HG03575 (cell line): ENCODE results near the gene WASL.

ENCODE experiments used
- ATAC-seq: cut with Tn5 transposase; IDR thresholded peaks from one replicate; pipeline ENCODE4 v1.9.1; 2021; ENCODE audit not compliant: unreplicated experiment, insufficient number of reproducible peaks, low FRiP score; ENCODE audit errors: extremely low read depth

Gene WASL

DNA sequence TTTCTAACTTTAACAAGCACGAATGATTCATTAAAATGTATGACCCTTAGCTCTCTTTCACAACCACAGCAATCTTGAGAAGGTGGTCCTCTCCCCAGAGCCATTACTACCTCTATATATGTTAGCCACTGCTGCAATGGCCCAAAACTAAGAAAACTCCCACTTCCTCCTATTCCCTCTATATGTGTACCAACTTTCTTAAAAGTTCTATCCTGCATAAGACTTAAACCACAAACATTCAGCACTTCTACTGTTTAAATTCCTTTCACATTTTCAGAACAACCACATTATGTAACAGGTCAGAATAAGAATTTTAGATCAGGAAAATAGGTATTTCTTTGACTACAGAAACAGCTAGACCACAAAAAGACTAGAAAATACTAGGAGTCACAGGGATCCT is 36.2 kb downstream of the WASL start:
- no peak for ATAC-seq

DNA sequence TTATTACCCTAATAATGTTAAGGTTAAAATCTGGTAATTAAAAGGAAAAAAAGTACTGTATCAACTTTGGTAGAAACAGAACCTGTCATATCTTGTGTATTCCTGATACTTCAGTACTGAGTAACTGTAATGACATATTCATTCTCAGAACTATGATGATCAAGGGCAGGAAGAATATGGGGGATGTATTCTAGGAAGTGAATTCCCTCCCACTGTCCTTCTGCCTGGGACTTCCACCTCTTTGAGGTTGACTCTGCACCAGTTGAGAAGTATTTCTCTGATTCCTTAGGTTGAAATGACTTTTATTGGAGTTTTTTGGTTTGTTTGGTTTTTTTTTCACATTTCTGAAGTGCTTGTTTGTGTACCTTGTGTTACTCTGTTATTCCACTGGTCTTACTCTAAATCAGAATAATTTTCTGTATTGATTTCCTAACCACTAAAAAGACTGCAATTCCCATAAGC is 36.9 kb downstream of the WASL start:
- ATAC-seq, result no peak

DNA sequence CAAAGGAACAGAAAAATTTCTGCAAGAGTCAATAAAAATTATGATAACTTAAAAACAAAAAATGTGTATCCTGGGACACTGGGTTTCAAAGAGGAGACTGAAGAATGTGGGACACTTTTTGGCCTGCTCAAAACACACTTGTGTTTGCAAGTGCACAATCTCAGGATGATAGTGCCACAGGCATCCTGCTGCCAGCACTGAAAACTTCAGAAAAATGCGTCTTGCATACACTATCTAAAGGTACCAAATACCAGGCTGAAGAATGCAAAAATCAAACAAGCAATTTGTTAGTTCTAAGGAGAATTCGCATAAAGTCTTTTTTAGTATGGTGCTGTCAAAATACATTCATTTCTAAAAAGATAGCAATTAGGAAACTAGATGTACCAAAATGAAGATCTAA is 38.1 kb downstream of the WASL start:
- no peak for ATAC-seq

DNA sequence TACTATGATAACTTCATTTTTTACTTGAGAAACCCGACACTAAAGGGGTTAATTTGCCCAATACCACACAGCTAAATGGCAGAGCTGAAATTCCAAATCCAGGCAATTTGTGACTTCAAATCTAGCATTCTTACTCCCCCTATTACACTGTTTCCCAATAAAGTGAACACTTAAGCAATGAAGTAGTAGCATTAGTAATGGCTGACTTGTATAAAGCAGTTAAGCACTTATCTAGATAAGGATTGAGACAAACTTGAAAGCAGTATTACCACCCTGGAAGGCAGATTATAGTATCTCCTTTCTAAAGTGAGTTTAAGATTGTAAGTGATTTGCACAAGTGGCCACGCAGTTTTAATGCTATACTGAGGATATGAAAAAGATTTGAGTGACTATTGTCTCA is 39.3 kb downstream of the WASL start:
- ATAC-seq, result no peak

DNA sequence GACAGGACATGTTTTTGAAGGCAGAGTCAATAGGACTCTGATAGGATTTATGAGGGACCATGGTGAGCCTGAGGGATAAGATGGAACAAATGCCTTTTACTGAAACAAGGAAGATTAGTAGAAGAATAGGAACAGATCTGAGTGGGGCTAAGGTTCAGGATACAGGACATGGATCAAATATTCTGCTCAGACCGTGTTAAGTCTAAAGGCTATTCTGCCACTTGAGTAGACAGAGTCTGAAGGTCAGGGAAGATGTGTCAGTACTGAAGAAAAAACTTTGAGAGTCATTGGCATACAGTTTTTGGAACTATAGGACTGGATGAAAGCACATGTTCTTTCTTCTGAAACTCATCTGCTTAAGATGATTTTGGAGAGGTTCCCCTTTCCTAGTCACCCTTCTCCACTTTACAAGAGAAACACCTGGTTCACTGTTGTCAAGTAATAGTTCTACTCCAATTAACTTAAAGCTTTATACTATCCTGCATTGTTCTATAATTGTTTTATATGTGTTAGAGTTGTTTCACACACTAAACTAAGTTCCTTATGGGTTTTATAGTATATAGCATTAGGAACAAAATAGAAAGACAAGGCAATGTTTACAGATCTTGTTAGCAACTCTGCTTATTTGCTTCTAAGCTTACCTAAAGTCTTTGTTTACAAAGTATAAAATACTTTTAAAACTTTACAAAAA is 43.4 kb downstream of the WASL start:
- no peak for ATAC-seq

DNA sequence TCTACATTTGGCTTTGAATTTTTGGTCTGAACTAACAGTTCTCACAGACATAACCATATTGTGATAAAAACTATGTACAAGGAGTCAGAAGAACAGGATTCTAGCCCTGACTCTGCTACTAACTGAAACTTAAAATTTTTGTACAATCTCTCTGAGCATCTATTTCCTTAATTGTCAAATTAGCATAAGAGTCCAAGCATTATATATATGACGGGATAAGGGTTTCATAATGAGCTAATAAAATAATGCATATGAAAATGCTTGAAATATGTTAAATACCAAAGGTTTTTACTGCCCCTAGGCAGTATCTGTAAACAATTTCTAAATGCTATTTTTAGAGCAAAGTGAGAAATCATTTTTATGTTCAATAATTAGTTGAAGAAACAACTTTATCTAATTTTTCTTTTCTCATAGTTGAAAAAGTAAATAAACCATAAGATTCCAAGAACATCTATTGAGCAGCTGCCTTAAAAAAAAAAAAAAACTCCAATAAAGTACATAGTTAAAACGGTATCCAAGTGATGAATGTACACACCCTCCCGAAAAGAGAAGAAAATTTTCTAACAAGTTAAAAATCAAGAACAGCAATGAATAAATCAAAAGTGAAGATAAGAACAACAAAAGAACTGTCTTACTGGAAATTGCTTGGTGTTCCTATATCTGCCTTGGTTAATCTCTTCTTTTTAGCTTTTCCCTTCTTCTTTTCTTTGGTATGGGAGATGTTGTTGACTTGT is 52.7 kb downstream of the WASL start:
- ATAC-seq, result no peak

DNA sequence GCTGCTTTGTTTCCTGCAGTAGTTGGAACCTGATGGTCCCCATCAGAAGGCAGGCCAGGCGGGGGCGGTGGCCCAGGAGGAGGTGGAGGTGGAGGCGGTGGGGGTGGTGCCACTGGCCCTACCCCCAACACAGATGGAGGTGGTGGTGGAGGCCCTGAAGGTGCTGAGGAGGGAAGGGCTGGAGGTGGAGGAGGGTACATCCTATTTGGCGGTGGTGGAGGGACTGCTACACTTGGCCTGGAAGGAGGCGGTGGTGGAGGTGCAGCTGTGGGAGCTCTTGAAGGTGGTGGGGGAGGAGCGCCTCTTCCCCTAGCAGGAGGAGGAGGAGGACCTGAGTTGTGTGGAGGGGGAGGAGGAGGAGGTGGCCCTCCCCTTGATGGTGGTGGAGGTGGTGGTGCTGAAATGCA is 56.3 kb downstream of the WASL start:
- ATAC-seq, result no peak

DNA sequence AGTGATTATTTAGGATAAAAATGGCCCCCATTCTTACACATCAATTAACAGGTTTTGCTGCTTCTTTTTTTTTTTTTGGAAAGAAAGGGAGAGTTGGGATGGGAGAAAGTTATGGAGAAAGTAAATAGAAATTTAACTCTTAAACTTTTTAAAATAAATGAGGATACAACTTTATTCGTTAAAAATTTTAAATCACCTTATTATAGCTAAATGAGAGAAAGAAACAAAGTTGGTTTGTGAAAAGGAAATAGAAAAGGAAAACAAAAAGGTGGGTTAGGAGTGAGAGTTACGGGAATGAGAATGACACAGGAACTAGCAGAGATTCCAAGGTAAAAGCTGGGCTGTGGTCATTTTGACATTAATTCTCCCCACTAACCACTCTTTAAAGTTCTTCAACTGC is 58.3 kb downstream of the WASL start:
- ATAC-seq, result no peak

DNA sequence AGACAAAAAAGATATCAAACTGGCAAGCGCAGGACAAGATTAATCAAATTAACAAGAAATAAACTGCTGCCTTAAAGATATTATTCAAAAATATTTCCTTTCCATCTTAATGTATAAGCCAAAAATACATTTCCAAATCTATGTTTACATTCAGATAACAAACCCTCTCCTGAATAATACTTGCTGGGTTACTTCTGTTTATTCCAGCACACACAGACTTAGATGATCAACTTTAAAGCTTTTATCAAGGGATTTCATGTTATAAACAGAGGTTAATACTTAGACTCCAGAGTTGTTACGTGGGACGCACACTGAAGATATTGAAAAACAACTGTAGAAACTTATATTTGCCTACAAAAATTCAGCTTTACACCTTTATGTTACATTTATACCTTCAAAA is 59.6 kb downstream of the WASL start:
- no peak for ATAC-seq

DNA sequence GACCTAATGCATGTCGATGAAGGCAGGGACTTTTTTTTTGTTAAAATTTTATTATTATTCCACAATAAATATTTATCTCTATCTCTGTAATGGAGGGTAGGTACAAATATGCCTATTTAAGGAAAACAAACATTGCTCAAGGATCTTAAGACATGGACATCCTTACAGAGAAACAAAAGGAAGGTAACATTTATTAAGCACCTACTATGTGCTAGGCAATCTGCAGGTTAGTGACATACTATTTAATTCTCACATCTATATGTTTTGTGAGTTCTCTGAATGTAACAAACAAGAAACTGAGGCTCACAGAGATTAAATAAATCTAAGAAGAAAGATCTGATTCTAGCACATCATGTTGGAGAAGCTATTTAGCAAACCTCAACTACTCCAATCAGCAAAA is 61.1 kb downstream of the WASL start:
- ATAC-seq, result no peak

DNA sequence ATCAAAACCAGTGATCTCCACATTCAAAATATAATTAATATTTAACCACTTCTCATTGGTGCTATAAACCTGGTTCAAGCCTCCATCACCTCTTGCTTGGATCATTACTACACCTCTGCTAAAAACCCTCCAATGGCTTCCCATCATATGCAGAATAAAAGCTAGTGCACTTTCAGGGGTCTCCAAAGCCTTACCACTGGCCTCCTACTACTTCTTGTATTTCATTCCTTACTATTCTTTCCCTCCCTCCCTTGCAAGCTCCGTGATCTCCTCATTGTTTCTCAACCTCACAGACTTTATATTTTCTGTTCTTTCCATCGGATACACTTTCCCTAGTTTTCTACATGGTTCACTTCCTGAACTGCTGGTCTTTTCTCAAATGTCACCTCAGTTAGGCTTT is 61.6 kb downstream of the WASL start:
- ATAC-seq, result no peak

DNA sequence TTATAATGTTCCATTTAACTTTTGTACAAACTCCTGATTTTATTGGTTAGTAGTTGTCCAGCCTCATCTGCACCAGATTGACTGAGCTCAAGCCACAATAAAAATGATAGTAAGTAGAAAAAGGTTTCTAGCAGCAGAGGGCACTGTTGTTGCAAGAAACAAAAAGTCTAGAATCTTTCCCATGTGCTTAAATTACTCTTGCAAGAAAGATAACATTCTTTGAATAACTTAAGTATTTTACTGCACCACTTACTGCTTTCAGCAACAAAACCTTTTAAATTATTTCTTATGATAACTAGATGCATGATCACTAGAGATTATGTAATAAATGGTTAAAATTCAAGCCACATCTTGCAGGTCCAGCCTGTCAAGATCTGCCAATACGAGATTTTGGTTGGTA is 66.1 kb downstream of the WASL start:
- ATAC-seq, result no peak

DNA sequence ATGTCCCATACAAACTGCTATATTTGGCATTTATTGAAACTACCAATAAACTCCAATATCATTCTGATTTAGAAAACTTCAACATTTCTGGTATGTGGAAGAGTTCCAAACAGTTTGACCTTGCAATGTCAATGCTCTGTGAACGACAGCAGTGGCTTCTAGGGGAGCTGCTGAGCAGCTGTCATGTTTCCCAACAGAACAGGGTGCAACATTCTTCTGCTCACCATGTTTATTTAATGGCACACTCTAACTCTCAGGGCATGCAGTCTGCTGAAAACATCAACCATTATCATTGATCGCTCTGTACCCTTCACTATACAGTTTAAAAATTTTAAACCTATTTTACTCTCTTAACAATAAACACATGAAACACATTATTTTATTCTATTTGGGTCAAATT is 67.2 kb downstream of the WASL start:
- ATAC-seq, result no peak

DNA sequence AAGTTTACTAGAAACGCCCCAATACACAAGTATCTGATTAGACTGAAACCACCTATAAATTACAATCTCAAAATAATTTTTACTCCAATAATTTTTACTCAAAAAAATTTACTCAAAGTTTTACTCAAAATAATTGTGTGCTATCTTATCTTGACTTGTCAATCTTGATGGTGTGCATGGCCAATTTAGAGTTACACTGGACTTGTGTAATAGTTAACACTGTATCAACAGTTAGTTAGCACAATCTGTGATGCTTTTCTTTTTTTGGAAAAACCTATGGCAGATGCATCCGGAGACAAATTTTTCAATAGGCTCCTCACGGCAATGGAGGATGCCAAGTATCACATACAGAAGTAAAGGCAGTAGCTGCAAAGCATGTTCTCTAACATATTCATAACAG is 68.2 kb downstream of the WASL start:
- no peak for ATAC-seq

DNA sequence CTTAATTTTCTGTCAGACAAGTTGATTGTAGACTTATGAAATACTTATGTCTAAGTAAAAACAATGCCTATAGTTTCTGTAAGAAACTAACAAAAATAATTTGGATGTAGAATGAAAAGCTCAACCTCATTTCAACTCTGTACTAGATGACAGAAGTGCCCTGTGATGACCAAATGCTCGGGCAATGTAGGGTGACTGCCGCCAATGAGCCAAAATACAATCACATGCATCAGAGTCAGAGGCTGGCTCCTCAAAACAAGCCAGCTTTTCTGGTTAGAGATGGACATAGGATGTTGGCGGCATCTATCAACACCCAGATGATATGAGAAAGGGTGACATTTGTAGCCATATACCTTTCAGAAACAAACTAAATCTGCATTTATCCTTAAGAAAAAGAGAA is 69.2 kb downstream of the WASL start:
- ATAC-seq, result no peak

DNA sequence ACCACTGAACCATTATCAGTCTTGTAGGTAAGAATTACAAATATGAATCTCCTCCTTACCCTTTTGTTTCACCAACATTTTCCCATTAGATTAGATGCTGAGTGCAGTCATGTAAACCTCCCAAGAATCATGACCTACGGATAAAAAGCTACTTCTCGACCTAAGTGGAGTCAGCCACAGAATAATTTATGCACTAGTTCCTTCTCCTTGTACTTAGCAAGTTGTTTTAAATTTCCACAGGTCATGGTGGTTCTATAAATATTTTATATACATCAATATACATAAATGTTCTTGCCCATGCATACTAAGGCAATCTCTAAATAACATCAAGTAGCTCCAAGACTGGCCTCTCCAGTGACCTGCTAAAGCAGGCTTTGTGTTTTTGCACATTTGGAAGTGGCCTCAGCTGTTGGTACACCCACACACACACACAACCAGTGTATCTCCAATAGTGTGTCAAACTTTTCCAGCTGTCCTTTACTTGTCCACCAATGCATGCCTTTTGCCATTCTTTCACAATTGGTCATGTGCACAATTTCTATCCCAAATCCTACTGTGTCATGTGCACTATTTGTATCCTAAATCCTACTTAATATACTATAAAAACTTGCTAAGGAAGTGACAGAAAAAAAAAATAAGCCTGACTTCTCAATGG is 71.6 kb downstream of the WASL start:
- no peak for ATAC-seq

DNA sequence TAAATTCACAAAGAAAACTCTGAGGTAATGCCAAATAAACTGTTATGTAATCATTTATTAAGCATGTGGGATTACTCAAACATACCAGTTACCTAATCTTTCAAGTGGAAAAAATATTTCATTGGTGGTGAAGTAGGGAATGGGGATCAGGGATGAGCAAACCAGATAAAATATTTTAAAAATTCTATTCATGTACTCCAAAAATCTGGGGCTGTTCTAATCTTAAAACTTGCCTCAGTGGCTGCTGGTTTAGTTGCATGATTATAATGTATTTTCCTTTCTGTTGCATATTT is 73.7 kb downstream of the WASL start:
- ATAC-seq, result no peak

DNA sequence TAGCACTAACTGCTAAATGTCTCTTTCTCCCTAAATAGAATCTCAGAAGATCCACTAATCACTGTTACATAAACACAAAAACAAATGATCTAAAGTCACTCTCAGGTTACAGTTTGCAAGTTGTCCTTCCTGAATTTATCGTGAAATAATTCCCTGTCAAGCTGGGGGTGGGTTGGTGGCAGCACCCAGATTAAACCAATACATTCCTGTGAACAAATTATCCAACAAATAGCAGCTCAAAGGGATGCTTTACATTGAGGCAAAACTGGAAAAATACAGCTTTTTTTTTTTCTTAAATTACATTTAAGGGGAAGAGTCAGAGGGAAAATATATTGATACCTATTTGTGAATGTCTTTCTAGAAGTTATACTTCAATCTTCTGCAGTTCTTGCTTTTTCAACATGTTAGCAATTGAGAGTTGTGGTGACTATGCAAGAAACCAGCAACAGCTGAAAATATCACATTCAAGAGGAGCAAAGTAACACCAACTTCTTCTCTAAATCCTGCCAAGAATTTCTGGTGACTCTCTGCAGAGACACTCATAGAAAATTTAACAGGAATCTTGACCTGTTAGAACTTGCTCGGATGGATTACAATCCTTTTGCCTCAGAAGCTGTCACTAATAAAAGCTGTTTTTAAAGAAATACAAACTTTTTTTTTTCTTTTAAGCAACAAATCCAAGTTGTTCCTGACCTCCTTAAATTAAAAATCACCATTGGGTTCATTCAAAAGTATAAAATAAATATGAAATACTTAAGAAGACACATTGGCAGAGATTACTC is 74.2 kb downstream of the WASL start:
- ATAC-seq, result no peak

DNA sequence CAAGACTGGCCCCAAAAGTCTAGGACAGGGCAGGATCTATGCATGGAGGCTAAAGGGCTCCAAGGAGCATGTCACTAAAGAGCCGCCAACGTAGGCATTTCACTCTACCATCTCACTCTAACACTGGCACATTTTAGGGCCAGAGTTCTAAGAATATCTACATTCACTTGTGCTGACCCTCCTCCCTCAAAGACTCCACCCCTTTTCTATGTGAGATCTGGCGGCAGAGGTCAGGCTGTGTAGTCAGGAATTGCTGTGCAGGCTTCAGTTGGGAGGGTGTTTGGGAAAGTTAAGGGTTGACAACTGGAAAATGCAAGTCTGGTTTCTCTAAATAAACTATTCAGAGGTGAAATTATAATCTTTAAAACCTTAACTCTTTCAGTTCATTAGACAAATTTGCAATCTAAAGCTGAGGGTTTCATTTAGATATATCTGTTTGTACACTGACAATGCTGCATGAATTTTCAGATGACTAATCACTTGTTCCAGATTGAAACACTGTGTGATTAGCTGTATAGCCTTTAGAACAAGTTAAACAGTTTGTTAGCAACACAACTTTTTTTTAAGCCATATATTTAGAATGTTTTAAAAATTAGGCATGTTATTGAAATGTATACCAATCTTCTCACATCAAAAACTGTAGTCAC is 74.9 kb downstream of the WASL start:
- no peak for ATAC-seq
